HepG2 (cell line): ENCODE data around the gene IL4I1. TPM values are rescaled to one million over a fixed set of nuclear protein-coding genes. Genes with fewer than 3 reads are reported as not detected.

Source experiments
- AFF4 ChIP-seq: sonication (generic); formaldehyde crosslinking; IDR thresholded peaks from 2 replicates; pipeline ENCODE4 v1.4.0; 2020; ENCODE audit warnings: missing genetic modification reagents
- ATF1 ChIP-seq: IDR thresholded peaks from 2 replicates; pipeline ENCODE4 v1.6.1; 2016; ENCODE audit warnings: mild to moderate bottlenecking, control low read depth
- CCAR2 ChIP-seq: fragments of 200-400 bp; formaldehyde crosslinking; optimal IDR thresholded peaks from 2 replicates; pipeline ENCODE3; 2018; ENCODE audit warnings: low read depth, mild to moderate bottlenecking, low read length, moderate library complexity
- DNMT1 ChIP-seq: sonication (generic); formaldehyde crosslinking; IDR thresholded peaks from 2 replicates; pipeline ENCODE4 v1.5.1; 2020; ENCODE audit warnings: mild to moderate bottlenecking, missing genetic modification reagents
- NR2C2 ChIP-seq: sonication (generic); formaldehyde crosslinking; IDR thresholded peaks from 2 replicates; pipeline ENCODE4 v1.4.0; 2020; ENCODE audit warnings: missing genetic modification reagents, mild to moderate bottlenecking, moderate library complexity, borderline replicate concordance
- PATZ1 ChIP-seq: sonication (generic); formaldehyde crosslinking; IDR thresholded peaks from 2 replicates; pipeline ENCODE4 v1.4.0; 2020; ENCODE audit warnings: missing genetic modification reagents
- PAWR ChIP-seq: sonication (generic); formaldehyde crosslinking; IDR thresholded peaks from 2 replicates; pipeline ENCODE4 v1.4.0; 2020; ENCODE audit warnings: missing genetic modification reagents, mild to moderate bottlenecking, borderline replicate concordance
- PRPF4 ChIP-seq: fragments of 200-400 bp; formaldehyde crosslinking; IDR thresholded peaks from 2 replicates; pipeline ENCODE4 v1.6.1; 2016; ENCODE audit warnings: low read length, low read depth; ENCODE audit not compliant: poor library complexity, severe bottlenecking
- SALL1 ChIP-seq: sonication (generic); formaldehyde crosslinking; IDR thresholded peaks from 2 replicates; pipeline ENCODE4 v1.8.0; 2022; ENCODE audit warnings: mild to moderate bottlenecking, missing genetic modification reagents
- TAF1 ChIP-seq: sonication (generic); formaldehyde crosslinking; IDR thresholded peaks from 2 replicates; pipeline ENCODE4 v1.4.0; 2020; ENCODE audit warnings: missing genetic modification reagents
- ZBTB42 ChIP-seq: sonication (generic); formaldehyde crosslinking; IDR thresholded peaks from 2 replicates; pipeline ENCODE4 v1.5.0; 2020; ENCODE audit warnings: mild to moderate bottlenecking, missing genetic modification reagents
- ZBTB46 ChIP-seq: sonication (generic); formaldehyde crosslinking; IDR thresholded peaks from 2 replicates; pipeline ENCODE4 v1.4.0; 2020; ENCODE audit warnings: mild to moderate bottlenecking, missing genetic modification reagents, borderline replicate concordance
- ZC3H13 ChIP-seq: sonication (generic); formaldehyde crosslinking; IDR thresholded peaks from 2 replicates; pipeline ENCODE4 v1.8.1; 2023; ENCODE audit warnings: mild to moderate bottlenecking, missing genetic modification reagents, moderate library complexity
- ZNF235 ChIP-seq: sonication (generic); formaldehyde crosslinking; IDR thresholded peaks from 2 replicates; pipeline ENCODE4 v1.8.1; 2023; ENCODE audit warnings: mild to moderate bottlenecking, missing genetic modification reagents, borderline replicate concordance
- ZNF367 ChIP-seq: sonication (generic); formaldehyde crosslinking; IDR thresholded peaks from 2 replicates; pipeline ENCODE4 v1.4.0; 2020; ENCODE audit warnings: missing genetic modification reagents, borderline replicate concordance
- ZNF441 ChIP-seq: sonication (generic); formaldehyde crosslinking; IDR thresholded peaks from 2 replicates; pipeline ENCODE4 v1.7.0; 2021; ENCODE audit warnings: missing genetic modification reagents, borderline replicate concordance
- ZNF567 ChIP-seq: sonication (generic); formaldehyde crosslinking; IDR thresholded peaks from 2 replicates; pipeline ENCODE4 v1.8.1; 2023; ENCODE audit warnings: mild to moderate bottlenecking, missing genetic modification reagents, borderline replicate concordance
- ZNF652 ChIP-seq: IDR thresholded peaks from 2 replicates; pipeline ENCODE4 v1.6.1; 2016; ENCODE audit warnings: low read depth, borderline replicate concordance
- polyA plus RNA-seq, 8 experiments: library from polyadenylated mRNA; depleted of rRNA in 3 of 8; stranded (reverse) in 7 of 8; unstranded in 1 of 8; fragments of >200 nt; fragmentation: Illumina TruSeq in 4 of 8; extraction: Trizol in 4 of 8; gene quantifications; 2 replicates each; pipeline versions ENCODE4 v1.2.1 to v1.2.3, GENCODE V29; 2011 to 2016; ENCODE audit warnings: low read depth in 4 of 8, missing spikeins in 1 of 8, mixed read lengths in 1 of 8; ENCODE audit not compliant: insufficient read depth in 1 of 8
- total RNA-seq, 5 experiments: library from RNA; depleted of rRNA; stranded (reverse); fragments of >200 nt; fragmentation: Illumina TruSeq; extraction: Trizol; gene quantifications; 2 replicates each; pipeline ENCODE4 v1.2.3, GENCODE V29; 2016; ENCODE audit warnings: low read depth in 1 of 5
- TF ChIP-seq, protein P1 (sequence below): sonication (generic); formaldehyde crosslinking; IDR thresholded peaks from 2 replicates; pipeline ENCODE4 v1.5.0; 2020; ENCODE audit warnings: missing genetic modification reagents
- TF ChIP-seq, protein P2 (sequence below): sonication (generic); formaldehyde crosslinking; conservative IDR thresholded peaks from 2 replicates; pipeline ENCODE4 v1.4.0; 2020; ENCODE audit warnings: missing genetic modification reagents

The IL4I1 gene
- total and polyA plus RNA-seq, 2 of the 13 experiments (the other 11 are each of a cell fraction or from before 2014, with no cell fraction given) = not detected

- no peak for TF ChIP-seq AFF4 (CRISPR knock-in tag)
- TF ChIP-seq ZNF441 (CRISPR knock-in tag) = no peak
- no peak for TF ChIP-seq ZBTB46 (CRISPR knock-in tag)
- TF ChIP-seq ATF1 (CRISPR knock-in tag) = peak; percentile 78
- peak; percentile 71 for TF ChIP-seq PATZ1
- TF ChIP-seq PRPF4 = no peak
- TF ChIP-seq ZNF652 (CRISPR knock-in tag) = no peak
- TF ChIP-seq CCAR2 = no peak
- peak; percentile 68 for TF ChIP-seq TAF1 (CRISPR knock-in tag)
- no peak for TF ChIP-seq PAWR
- TF ChIP-seq, protein P1, sequence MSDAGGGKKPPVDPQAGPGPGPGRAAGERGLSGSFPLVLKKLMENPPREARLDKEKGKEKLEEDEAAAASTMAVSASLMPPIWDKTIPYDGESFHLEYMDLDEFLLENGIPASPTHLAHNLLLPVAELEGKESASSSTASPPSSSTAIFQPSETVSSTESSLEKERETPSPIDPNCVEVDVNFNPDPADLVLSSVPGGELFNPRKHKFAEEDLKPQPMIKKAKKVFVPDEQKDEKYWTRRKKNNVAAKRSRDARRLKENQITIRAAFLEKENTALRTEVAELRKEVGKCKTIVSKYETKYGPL (CRISPR knock-in tag) = no peak
- TF ChIP-seq ZBTB42 (CRISPR knock-in tag) = no peak
- peak; percentile 37; the same call in 1 of the 2 replicates for TF ChIP-seq DNMT1 (CRISPR knock-in tag)
- no peak for TF ChIP-seq ZC3H13 (CRISPR knock-in tag)
- no peak for TF ChIP-seq ZNF235 (CRISPR knock-in tag)
- no peak; the same call in 1 of the 2 replicates for TF ChIP-seq ZNF567 (CRISPR knock-in tag)
- TF ChIP-seq SALL1 (CRISPR knock-in tag) = peak; percentile 3; the same call in 1 of the 2 replicates
- TF ChIP-seq NR2C2 (CRISPR knock-in tag) = peak; percentile 54; the same call in 1 of the 2 replicates
- TF ChIP-seq, protein P2, sequence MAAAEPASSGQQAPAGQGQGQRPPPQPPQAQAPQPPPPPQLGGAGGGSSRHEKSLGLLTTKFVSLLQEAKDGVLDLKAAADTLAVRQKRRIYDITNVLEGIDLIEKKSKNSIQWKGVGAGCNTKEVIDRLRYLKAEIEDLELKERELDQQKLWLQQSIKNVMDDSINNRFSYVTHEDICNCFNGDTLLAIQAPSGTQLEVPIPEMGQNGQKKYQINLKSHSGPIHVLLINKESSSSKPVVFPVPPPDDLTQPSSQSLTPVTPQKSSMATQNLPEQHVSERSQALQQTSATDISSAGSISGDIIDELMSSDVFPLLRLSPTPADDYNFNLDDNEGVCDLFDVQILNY (CRISPR knock-in tag) = peak; percentile 82
- TF ChIP-seq ZNF367 = no peak
Observed at GRCh38 chr19:49850487-49851342, 46.0 kb downstream of the IL4I1 start, which contains the start of gene PTOV1 (continued).
